HepG2 (cell line): ENCODE measurements around the gene NFIC. TPM values are rescaled to one million over a fixed set of nuclear protein-coding genes. Genes with fewer than 3 reads are reported as not detected.

Source experiments
- AGO2 ChIP-seq: fragments of 200-400 bp; formaldehyde crosslinking; optimal IDR thresholded peaks from 2 replicates; pipeline ENCODE3; 2017; ENCODE audit warnings: mild to moderate bottlenecking, low read depth, low read length, moderate library complexity
- BRD4 ChIP-seq: sonication (generic); formaldehyde crosslinking; IDR thresholded peaks from 2 replicates; pipeline ENCODE4 v1.4.0; 2020; ENCODE audit warnings: missing genetic modification reagents
- BRF2 ChIP-seq: sonication (generic); formaldehyde crosslinking; IDR thresholded peaks from 2 replicates; pipeline ENCODE4 v1.8.1; 2022; ENCODE audit warnings: mild to moderate bottlenecking, missing genetic modification reagents
- CHD2 ChIP-seq: IDR thresholded peaks from 2 replicates; pipeline ENCODE4 v1.6.1; 2011; ENCODE audit warnings: low read depth, low read length, improper control_type of control experiment
- ERF ChIP-seq: IDR thresholded peaks from 2 replicates; pipeline ENCODE4 v1.6.1; 2018; ENCODE audit warnings: missing biosample characterization, missing genetic modification reagents
- HOXA5 ChIP-seq: sonication (generic); formaldehyde crosslinking; IDR thresholded peaks from 2 replicates; pipeline ENCODE4 v1.4.0; 2020; ENCODE audit warnings: missing genetic modification reagents
- MAZ ChIP-seq, 2 experiments: sonication (generic) in 1 of 2; formaldehyde crosslinking in 1 of 2; IDR thresholded peaks; 2 replicates each; pipeline versions ENCODE4 v1.5.0 to v1.6.1; 2012 to 2020; ENCODE audit warnings: low read depth in 2 of 2, mild to moderate bottlenecking in 2 of 2, borderline replicate concordance in 1 of 2, improper control_type of control experiment in 1 of 2, low read length in 1 of 2, missing genetic modification reagents in 1 of 2, moderate library complexity in 1 of 2
- MTF2 ChIP-seq: sonication (generic); formaldehyde crosslinking; IDR thresholded peaks from 2 replicates; pipeline ENCODE4 v1.5.0; 2020; ENCODE audit warnings: missing genetic modification reagents, borderline replicate concordance
- PHF20 ChIP-seq: sonication (generic); formaldehyde crosslinking; IDR thresholded peaks from 2 replicates; pipeline ENCODE4 v1.5.0; 2020; ENCODE audit warnings: mild to moderate bottlenecking, missing genetic modification reagents
- PPARG ChIP-seq: conservative IDR thresholded peaks from 2 replicates; pipeline ENCODE4 v1.6.1; 2016; ENCODE audit warnings: missing biosample characterization, missing genetic modification reagents
- RFXAP ChIP-seq: sonication (generic); formaldehyde crosslinking; IDR thresholded peaks from 2 replicates; pipeline ENCODE4 v1.4.0; 2020; ENCODE audit warnings: missing genetic modification reagents, borderline replicate concordance
- ZFYVE20 ChIP-seq: sonication (generic); formaldehyde crosslinking; IDR thresholded peaks from 2 replicates; pipeline ENCODE4 v1.8.0; 2023; ENCODE audit warnings: low read depth, mild to moderate bottlenecking, moderate library complexity, missing genetic modification reagents, borderline replicate concordance
- ZNF124 ChIP-seq: sonication (generic); formaldehyde crosslinking; IDR thresholded peaks from 2 replicates; pipeline ENCODE4 v1.4.0; 2020; ENCODE audit warnings: missing genetic modification reagents
- ZNF280B ChIP-seq: sonication (generic); formaldehyde crosslinking; IDR thresholded peaks from 2 replicates; pipeline ENCODE4 v1.5.0; 2020; ENCODE audit warnings: missing genetic modification reagents, mild to moderate bottlenecking, borderline replicate concordance
- ZNF333 ChIP-seq: sonication (generic); formaldehyde crosslinking; IDR thresholded peaks from 2 replicates; pipeline ENCODE4 v1.4.0; 2020; ENCODE audit warnings: mild to moderate bottlenecking, missing genetic modification reagents, borderline replicate concordance
- ZNF547 ChIP-seq: sonication (generic); formaldehyde crosslinking; IDR thresholded peaks from 2 replicates; pipeline ENCODE4 v1.5.1; 2020; ENCODE audit warnings: mild to moderate bottlenecking, missing genetic modification reagents
- ZNF552 ChIP-seq: sonication (generic); formaldehyde crosslinking; IDR thresholded peaks from 2 replicates; pipeline ENCODE4 v1.9.0; 2022; ENCODE audit warnings: missing genetic modification reagents, mild to moderate bottlenecking, borderline replicate concordance
- ZNF740 ChIP-seq: sonication (generic); formaldehyde crosslinking; IDR thresholded peaks from 2 replicates; pipeline ENCODE4 v1.4.0; 2020; ENCODE audit warnings: missing genetic modification reagents
- ZNF766 ChIP-seq: sonication (generic); formaldehyde crosslinking; IDR thresholded peaks from 2 replicates; pipeline ENCODE4 v1.5.0; 2020; ENCODE audit warnings: missing genetic modification reagents, borderline replicate concordance
- ZSCAN25 ChIP-seq: sonication (generic); formaldehyde crosslinking; IDR thresholded peaks from 2 replicates; pipeline ENCODE4 v1.8.0; 2022; ENCODE audit warnings: mild to moderate bottlenecking, missing genetic modification reagents
- polyA plus RNA-seq, 8 experiments: library from polyadenylated mRNA; depleted of rRNA in 3 of 8; stranded (reverse) in 7 of 8; unstranded in 1 of 8; fragments of >200 nt; fragmentation: Illumina TruSeq in 4 of 8; extraction: Trizol in 4 of 8; gene quantifications; 2 replicates each; pipeline versions ENCODE4 v1.2.1 to v1.2.3, GENCODE V29; 2011 to 2016; ENCODE audit warnings: low read depth in 4 of 8, missing spikeins in 1 of 8, mixed read lengths in 1 of 8; ENCODE audit not compliant: insufficient read depth in 1 of 8
- total RNA-seq, 5 experiments: library from RNA; depleted of rRNA; stranded (reverse); fragments of >200 nt; fragmentation: Illumina TruSeq; extraction: Trizol; gene quantifications; 2 replicates each; pipeline ENCODE4 v1.2.3, GENCODE V29; 2016; ENCODE audit warnings: low read depth in 1 of 5
- TF ChIP-seq, protein P1 (sequence below): sonication (generic); formaldehyde crosslinking; IDR thresholded peaks from 2 replicates; pipeline ENCODE4 v1.5.1; 2020; ENCODE audit warnings: missing genetic modification reagents, mild to moderate bottlenecking, borderline replicate concordance
- TF ChIP-seq, protein P2 (sequence below): sonication (generic); formaldehyde crosslinking; IDR thresholded peaks from 2 replicates; pipeline ENCODE4 v1.4.0; 2020; ENCODE audit warnings: mild to moderate bottlenecking, missing genetic modification reagents

NFIC gene
- total and polyA plus RNA-seq, 2 of the 13 experiments (the other 11 are each of a cell fraction or from before 2014, with no cell fraction given), result 1.3 to 2.5 TPM

DNA sequence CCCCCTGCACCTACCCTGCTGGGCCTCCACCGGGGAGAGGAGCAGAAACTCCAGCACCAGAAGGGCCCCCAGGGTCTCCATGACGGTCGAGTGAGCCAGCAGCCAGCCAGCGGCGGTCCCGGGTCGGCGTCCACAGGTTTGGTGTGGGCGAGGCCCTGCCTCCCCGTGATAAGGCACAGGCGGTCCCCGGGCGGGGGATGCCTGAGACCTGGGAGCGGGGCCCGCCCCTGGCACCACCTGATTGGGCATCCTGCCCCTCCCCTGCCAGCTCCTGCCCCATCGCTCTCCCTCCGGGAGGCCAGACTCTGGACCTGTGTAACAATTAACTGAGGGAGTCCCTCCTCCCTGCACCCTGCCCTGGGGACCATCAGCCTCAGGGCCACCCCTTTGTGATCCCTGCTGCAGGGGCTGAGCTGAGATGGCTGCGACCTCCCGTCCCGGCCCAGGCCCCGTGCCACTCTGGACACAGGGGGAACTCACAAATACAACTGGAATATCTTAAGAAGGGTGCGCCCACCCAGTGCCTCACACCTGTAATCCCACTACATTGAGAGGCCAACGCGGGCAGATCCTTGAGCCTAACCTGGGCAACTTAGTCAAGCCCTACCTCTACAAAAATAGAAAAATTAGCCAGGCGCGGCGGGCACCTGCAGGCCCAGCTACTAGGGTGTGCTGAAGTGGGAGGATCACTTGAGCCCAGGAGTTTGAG is 114.2 kb downstream of the NFIC start, which contains the start of gene SMIM24 (continued):
- TF ChIP-seq, protein P1, sequence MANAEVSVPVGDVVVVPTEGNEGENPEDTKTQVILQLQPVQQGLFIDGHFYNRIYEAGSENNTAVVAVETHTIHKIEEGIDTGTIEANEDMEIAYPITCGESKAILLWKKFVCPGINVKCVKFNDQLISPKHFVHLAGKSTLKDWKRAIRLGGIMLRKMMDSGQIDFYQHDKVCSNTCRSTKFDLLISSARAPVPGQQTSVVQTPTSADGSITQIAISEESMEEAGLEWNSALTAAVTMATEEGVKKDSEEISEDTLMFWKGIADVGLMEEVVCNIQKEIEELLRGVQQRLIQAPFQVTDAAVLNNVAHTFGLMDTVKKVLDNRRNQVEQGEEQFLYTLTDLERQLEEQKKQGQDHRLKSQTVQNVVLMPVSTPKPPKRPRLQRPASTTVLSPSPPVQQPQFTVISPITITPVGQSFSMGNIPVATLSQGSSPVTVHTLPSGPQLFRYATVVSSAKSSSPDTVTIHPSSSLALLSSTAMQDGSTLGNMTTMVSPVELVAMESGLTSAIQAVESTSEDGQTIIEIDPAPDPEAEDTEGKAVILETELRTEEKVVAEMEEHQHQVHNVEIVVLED (CRISPR knock-in tag), result peak; percentile 20; the same call in 1 of the 2 replicates
- TF ChIP-seq ZSCAN25 (CRISPR knock-in tag) (peak; percentile 78), PPARG (CRISPR knock-in tag) (0 out of 2 replicates have a peak, but pooled peaks have one; percentile 33), BRF2 (CRISPR knock-in tag) (no peak), BRD4 (0 out of 2 replicates have a peak, but pooled peaks have one; percentile 47), ZFYVE20 (CRISPR knock-in tag) (no peak), ZNF552 (CRISPR knock-in tag) (peak; percentile 47; the same call in 1 of the 2 replicates), ERF (CRISPR knock-in tag) (peak; percentile 35; the same call in 1 of the 2 replicates), MAZ (IDR thresholded peaks at IDR 0.05; ENCODE audit: borderline replicate concordance, low read depth, low read length) (no peak), MAZ (CRISPR knock-in tag; IDR thresholded peaks at IDR 0.05; ENCODE audit: low read depth) (0 out of 2 replicates have a peak, but pooled peaks have one; percentile 16), ZNF740 (no peak), RFXAP (0 out of 2 replicates have a peak, but pooled peaks have one; percentile 22), PHF20 (CRISPR knock-in tag) (peak; percentile 52; the same call in 1 of the 2 replicates), CHD2 (no peak), HOXA5 (no peak), AGO2 (peak; percentile 17), ZNF333 (CRISPR knock-in tag) (no peak), ZNF547 (0 out of 2 replicates have a peak, but pooled peaks have one; percentile 27), ZNF124 (CRISPR knock-in tag) (peak; percentile 62; the same call in 1 of the 2 replicates), ZNF280B (CRISPR knock-in tag) (no peak), MTF2 (CRISPR knock-in tag) (0 out of 2 replicates have a peak, but pooled peaks have one; percentile 3), ZNF766 (CRISPR knock-in tag) (no peak)
- TF ChIP-seq, protein P2, sequence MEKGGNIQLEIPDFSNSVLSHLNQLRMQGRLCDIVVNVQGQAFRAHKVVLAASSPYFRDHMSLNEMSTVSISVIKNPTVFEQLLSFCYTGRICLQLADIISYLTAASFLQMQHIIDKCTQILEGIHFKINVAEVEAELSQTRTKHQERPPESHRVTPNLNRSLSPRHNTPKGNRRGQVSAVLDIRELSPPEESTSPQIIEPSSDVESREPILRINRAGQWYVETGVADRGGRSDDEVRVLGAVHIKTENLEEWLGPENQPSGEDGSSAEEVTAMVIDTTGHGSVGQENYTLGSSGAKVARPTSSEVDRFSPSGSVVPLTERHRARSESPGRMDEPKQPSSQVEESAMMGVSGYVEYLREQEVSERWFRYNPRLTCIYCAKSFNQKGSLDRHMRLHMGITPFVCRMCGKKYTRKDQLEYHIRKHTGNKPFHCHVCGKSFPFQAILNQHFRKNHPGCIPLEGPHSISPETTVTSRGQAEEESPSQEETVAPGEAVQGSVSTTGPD (CRISPR knock-in tag), result no peak
